DMS114 treated with DMSO at 0.1 percent for 48 hours (cell line): Measurements from ENCODE around the gene TOM1L2.

ENCODE experiments used
- DNase-seq: peaks from one replicate; lab custom pipeline; 2025; ENCODE audit not compliant: unreplicated experiment; lab: John Stamatoyannopoulos, UW

Gene TOM1L2

GRCh38 chr17:17823433-17824118 is 148.6 kb downstream of the TOM1L2 start:
- no peak for DNase-seq

- no peak for DNase-seq
These were observed 149.6 kb downstream of the TOM1L2 start for GRCh38 chr17:17822616-17823015.

- DNase-seq: no peak
These were observed 150.0 kb downstream of the TOM1L2 start for GRCh38 chr17:17822189-17822588.

- no peak for DNase-seq
These were observed 151.6 kb downstream of the TOM1L2 start for GRCh38 chr17:17820463-17821158.

GRCh38 chr17:17820046-17820445 is 152.2 kb downstream of the TOM1L2 start:
- DNase-seq: no peak

GRCh38 chr17:17819561-17819995 is 152.6 kb downstream of the TOM1L2 start:
- DNase-seq: no peak

- no peak for DNase-seq
These were observed 153.1 kb downstream of the TOM1L2 start for GRCh38 chr17:17819111-17819510.

GRCh38 chr17:17818088-17818526 is 154.1 kb downstream of the TOM1L2 start:
- no peak for DNase-seq

- no peak for DNase-seq
These were observed 154.7 kb downstream of the TOM1L2 start for GRCh38 chr17:17817552-17817947.

GRCh38 chr17:17816831-17817551 is 155.2 kb downstream of the TOM1L2 start:
- DNase-seq: no peak

- no peak for DNase-seq
These were observed 155.9 kb downstream of the TOM1L2 start for GRCh38 chr17:17816240-17816814.

- DNase-seq: no peak
These were observed 156.6 kb downstream of the TOM1L2 start for GRCh38 chr17:17815436-17816200.

GRCh38 chr17:17815062-17815406 is 157.2 kb downstream of the TOM1L2 start:
- DNase-seq: no peak

- no peak for DNase-seq
These were observed 157.8 kb downstream of the TOM1L2 start for GRCh38 chr17:17814162-17815061.

- no peak for DNase-seq
These were observed 158.5 kb downstream of the TOM1L2 start for GRCh38 chr17:17813725-17814095.

- DNase-seq: no peak
These were observed 159.0 kb downstream of the TOM1L2 start for GRCh38 chr17:17813055-17813724.

- no peak for DNase-seq
These were observed 159.8 kb downstream of the TOM1L2 start for GRCh38 chr17:17812211-17813054.

GRCh38 chr17:17811381-17812210 is 160.6 kb downstream of the TOM1L2 start:
- no peak for DNase-seq
